ENCODE data around the gene SLC43A2. TPM values are rescaled to one million over a fixed set of nuclear protein-coding genes. Genes with fewer than 3 reads are reported as not detected.

The SLC43A2 gene
- total and polyA plus RNA-seq, 2 of the 13 experiments (the other 11 are each of a cell fraction or from before 2014, with no cell fraction given): 7.3 to 20.0 TPM

GRCh38 chr17:1648963-1649843 lies 20.6 kb upstream of the SLC43A2 start (continued):
- TF ChIP-seq ZNF333 (CRISPR knock-in tag; IDR thresholded peaks at IDR 0.05; ENCODE audit: borderline replicate concordance) (no peak), MIXL1 (CRISPR knock-in tag; IDR thresholded peaks at IDR 0.05) (no peak), ZNF296 (CRISPR knock-in tag; conservative IDR thresholded peaks at IDR 0.05) (no peak), ZKSCAN1 (IDR thresholded peaks at IDR 0.05; ENCODE audit: low read length) (no peak), SP5 (CRISPR knock-in tag; IDR thresholded peaks at IDR 0.05; ENCODE audit: borderline replicate concordance, low read depth) (peak; percentile 61), NR2F2 (IDR thresholded peaks at IDR 0.05; ENCODE audit: borderline replicate concordance, low read depth) (no peak), ZMYM3 (CRISPR knock-in tag; IDR thresholded peaks at IDR 0.05) (no peak; the same call in 1 of the 2 replicates), CBX2 (IDR thresholded peaks at IDR 0.05; ENCODE audit: low read depth, low read length) (no peak), CBX2 (CRISPR knock-in tag; IDR thresholded peaks at IDR 0.05; ENCODE audit: low read depth) (0 out of 2 replicates have a peak, but pooled peaks have one; percentile 67), ZNF17 (CRISPR knock-in tag; IDR thresholded peaks at IDR 0.05) (no peak), KLF11 (CRISPR knock-in tag; IDR thresholded peaks at IDR 0.05) (no peak), BCL6 (CRISPR knock-in tag; IDR thresholded peaks at IDR 0.05) (peak; percentile 41; the same call in 1 of the 2 replicates), ZNF101 (CRISPR knock-in tag; IDR thresholded peaks at IDR 0.05; ENCODE audit: borderline replicate concordance, low read depth) (no peak), ZNF576 (CRISPR knock-in tag; IDR thresholded peaks at IDR 0.05) (no peak), ZNF784 (CRISPR knock-in tag; IDR thresholded peaks at IDR 0.05; ENCODE audit: borderline replicate concordance) (no peak), TBX2 (CRISPR knock-in tag; IDR thresholded peaks at IDR 0.05; ENCODE audit: borderline replicate concordance) (peak; percentile 11; the same call in 1 of the 2 replicates), ZNF142 (CRISPR knock-in tag; IDR thresholded peaks at IDR 0.05) (peak; percentile 72; the same call in 1 of the 2 replicates), ZNF264 (CRISPR knock-in tag; IDR thresholded peaks at IDR 0.05) (peak; percentile 70; the same call in 1 of the 2 replicates), MZF1 (CRISPR knock-in tag; IDR thresholded peaks at IDR 0.05; ENCODE audit: borderline replicate concordance) (0 out of 2 replicates have a peak, but pooled peaks have one; percentile 12), THRA (CRISPR knock-in tag; IDR thresholded peaks at IDR 0.05; ENCODE audit: borderline replicate concordance) (no peak), FOXA3 (CRISPR knock-in tag; IDR thresholded peaks at IDR 0.05) (peak; percentile 32; the same call in 1 of the 2 replicates), ZMYM4 (CRISPR knock-in tag; IDR thresholded peaks at IDR 0.05) (no peak; the same call in 1 of the 2 replicates)

Data from HepG2 (cell line).